Hematopoietic multipotent progenitor cell treated with erythropoietin and hydrocortisone succinate and interleukin-3 and kit ligand, for 8 days (in vitro differentiated cells): ENCODE measurements around the gene MMD2.

Experiments used
- DNase-seq: peaks from one replicate; pipeline ENCODE4 v3.0.0-alpha.2; 2015

Gene MMD2

GRCh38 chr7:4957847-4958476 is 1.0 kb downstream of the MMD2 start:
- no peak for DNase-seq

GRCh38 chr7:4951903-4952636 is 6.9 kb downstream of the MMD2 start:
- peak; percentile 14 for DNase-seq

GRCh38 chr7:4951304-4951703 is 7.7 kb downstream of the MMD2 start:
- DNase-seq, result no peak

- no peak for DNase-seq
Observed at GRCh38 chr7:4948402-4948801, 10.6 kb downstream of the MMD2 start.

- DNase-seq, result no peak
Observed at GRCh38 chr7:4945949-4946348, 13.0 kb downstream of the MMD2 start.

GRCh38 chr7:4944939-4945338 is 14.0 kb downstream of the MMD2 start:
- no peak for DNase-seq

- no peak for DNase-seq
Observed at GRCh38 chr7:4943297-4943696, 15.7 kb downstream of the MMD2 start.

- DNase-seq, result no peak
Observed at GRCh38 chr7:4939971-4940728, 18.8 kb downstream of the MMD2 start.

- DNase-seq, result no peak
Observed at GRCh38 chr7:4937411-4937810, 21.6 kb downstream of the MMD2 start.

GRCh38 chr7:4934419-4935025 is 24.5 kb downstream of the MMD2 start:
- no peak for DNase-seq

- no peak for DNase-seq
Observed at GRCh38 chr7:4931943-4932342, 27.0 kb downstream of the MMD2 start.

GRCh38 chr7:4929005-4929404 is 30.0 kb downstream of the MMD2 start:
- DNase-seq, result no peak

- no peak for DNase-seq
Observed at GRCh38 chr7:4928445-4928844, 30.5 kb downstream of the MMD2 start.

- no peak for DNase-seq
Observed at GRCh38 chr7:4919969-4920766, 38.8 kb downstream of the MMD2 start.

GRCh38 chr7:4916113-4916512 is 42.9 kb downstream of the MMD2 start:
- DNase-seq, result no peak

- DNase-seq, result no peak
Observed at GRCh38 chr7:4911111-4911828, 47.7 kb downstream of the MMD2 start.

- no peak for DNase-seq
Observed at GRCh38 chr7:4906682-4907081, 52.3 kb downstream of the MMD2 start.

- no peak for DNase-seq
Observed at GRCh38 chr7:4905171-4905570, 53.8 kb downstream of the MMD2 start.

GRCh38 chr7:4904346-4904745 is 54.6 kb downstream of the MMD2 start:
- DNase-seq, result no peak

GRCh38 chr7:4895766-4896165 is 63.2 kb downstream of the MMD2 start:
- no peak for DNase-seq

GRCh38 chr7:4894482-4894881 is 64.5 kb downstream of the MMD2 start:
- no peak for DNase-seq

GRCh38 chr7:4893929-4894475 is 65.0 kb downstream of the MMD2 start:
- DNase-seq, result no peak
